Caco-2 (cell line): ENCODE results near the gene KCNQ5. TPM values are rescaled to one million over a fixed set of nuclear protein-coding genes. Genes with fewer than 3 reads are reported as not detected.
"Not testable (repeated sequence)": the region's sequence is repeated elsewhere in the genome, so short reads cannot be mapped to it uniquely, and the experiment has no call there.

Experiments used
- BruUV-seq: library from RNA; stranded (reverse); fragments of 400-500 nt; replicated peaks from 2 replicates; lab custom pipeline; 2021; lab: Mats Ljungman, UMichigan
- CTCF ChIA-PET: fragments of 300-600 bp; sonication (Branson Sonifier 250); formaldehyde crosslinking; loops from one replicate; lab custom pipeline; 2022; ENCODE audit warnings: antibody characterized with exemption; lab: Charles Lee
- POLR2A ChIA-PET: fragments of 300-600 bp; sonication (Branson Sonifier 250); formaldehyde crosslinking; loops from one replicate; lab custom pipeline; 2022; ENCODE audit warnings: antibody characterized with exemption; lab: Charles Lee
- DNase-seq, 2 experiments: peaks; one replicate each; pipeline versions ENCODE4 v3.0.0 to v3.0.0-alpha.2; 2020 to 2022
- H3K27me3 ChIP-seq: replicated peaks from 2 replicates; pipeline ENCODE4 v1.6.0; 2011; ENCODE audit warnings: low read length; ENCODE audit not compliant: control insufficient read depth, insufficient read depth
- H3K36me3 ChIP-seq: 2 replicates; pipeline ENCODE4 v1.5.1; 2011; ENCODE audit warnings: low read length; ENCODE audit not compliant: control insufficient read depth, insufficient read depth
- H3K4me1 ChIP-seq: fragments of 250-450 bp; sonication (Bioruptor Pico); 2 replicates; pipeline ENCODE4 v1.5.1; 2020; ENCODE audit warnings: mild to moderate bottlenecking
- H3K4me3 ChIP-seq: 2 replicates; pipeline ENCODE4 v1.5.1; 2011; ENCODE audit warnings: low read depth, mild to moderate bottlenecking, control low read depth, low read length
- H3K9me3 ChIP-seq: fragments of 250-450 bp; sonication (Bioruptor Pico); 2 replicates; pipeline ENCODE4 v1.5.1; 2020; ENCODE audit warnings: mild to moderate bottlenecking, moderate library complexity
- H3K27ac Mint-ChIP-seq: one replicate; pipeline ENCODE4 v1.8.0; 2022; ENCODE audit warnings: mixed read lengths; ENCODE audit not compliant: unreplicated experiment
- H3K27me3 Mint-ChIP-seq: one replicate; pipeline ENCODE4 v1.8.0; 2022; ENCODE audit warnings: mixed read lengths; ENCODE audit not compliant: insufficient read depth, unreplicated experiment
- H3K36me3 Mint-ChIP-seq: one replicate; pipeline ENCODE4 v1.8.0; 2022; ENCODE audit warnings: mild to moderate bottlenecking, mixed read lengths; ENCODE audit not compliant: insufficient read depth, unreplicated experiment
- H3K4me1 Mint-ChIP-seq: one replicate; pipeline ENCODE4 v1.8.0; 2022; ENCODE audit warnings: low read depth, mixed read lengths; ENCODE audit not compliant: unreplicated experiment
- H3K4me3 Mint-ChIP-seq: one replicate; pipeline ENCODE4 v1.8.0; 2022; ENCODE audit warnings: mild to moderate bottlenecking, moderate library complexity, mixed read lengths; ENCODE audit not compliant: unreplicated experiment
- H3K9me3 Mint-ChIP-seq: one replicate; pipeline ENCODE4 v1.8.0; 2022; ENCODE audit warnings: mixed read lengths; ENCODE audit not compliant: unreplicated experiment
- CTCF ChIP-seq, 2 experiments: fragments of 200-600 bp in 1 of 2; IDR thresholded peaks; 1 replicate in 1 of 2; 2 replicates in 1 of 2; pipeline versions ENCODE4 v1.5.1 to v1.8.0; 2011 to 2022; ENCODE audit warnings: antibody characterized with exemption in 1 of 2, control low read depth in 1 of 2, inconsistent platforms in 1 of 2, low read depth in 1 of 2, low read length in 1 of 2, mild to moderate bottlenecking in 1 of 2, moderate library complexity in 1 of 2; ENCODE audit not compliant: insufficient read depth in 1 of 2, severe bottlenecking in 1 of 2, unreplicated experiment in 1 of 2
- intact Hi-C: fragments of 100-400 bp; cut with micrococcal nuclease; formaldehyde crosslinking; loops from one replicate; pipeline ENCODE4 v1.10.0; 2022; ENCODE audit not compliant: unreplicated experiment
- total RNA-seq: library from RNA; stranded (reverse); gene quantifications from 2 replicates; pipeline ENCODE4 v1.2.3, GENCODE V29; 2022

Gene KCNQ5
- total RNA-seq, 1 experiment from 2014 or later: 0.20 TPM

- Mint-ChIP-seq H3K9me3 (no peaks in the 10 kb centered on the region), H3K27ac (no peak overlapping the region), H3K27me3 (peaks cover 3% of the 10 kb centered on the region), H3K36me3 (no peaks in the 10 kb centered on the region), H3K4me1 (no peaks in the 10 kb centered on the region), H3K4me3 (no peak overlapping the region)
- Histone ChIP-seq H3K27me3 (no peaks in the 10 kb centered on the region), H3K4me1 (no peaks in the 10 kb centered on the region), H3K36me3 (no peaks in the 10 kb centered on the region), H3K9me3 (no peaks in the 10 kb centered on the region), H3K4me3 (no peak overlapping the region)
- no peak for DNase-seq
- no TSS peak for BruUV-seq
- POLR2A ChIA-PET: no interaction called here
- intact Hi-C loops: no loop called here
- TF ChIP-seq CTCF (IDR thresholded peaks at IDR 0.05; ENCODE audit: insufficient read depth in 1 of 2, low read depth in 1 of 2, low read length in 1 of 2, severe bottlenecking in 1 of 2, unreplicated experiment in 1 of 2): no peak
- CTCF ChIA-PET: no interaction called here
These were observed 605.9 kb downstream of the KCNQ5 start for GRCh38 chr6:73227606-73228255.

- Mint-ChIP-seq H3K27ac (no peak overlapping the region), H3K4me3 (no peak overlapping the region), H3K4me1 (no peaks in the 10 kb centered on the region), H3K36me3 (no peaks in the 10 kb centered on the region), H3K9me3 (no peaks in the 10 kb centered on the region), H3K27me3 (peaks cover 3% of the 10 kb centered on the region)
- ChIA-PET POLR2A (no interaction called here), CTCF (no interaction called here)
- TF ChIP-seq CTCF (IDR thresholded peaks at IDR 0.05; ENCODE audit: insufficient read depth in 1 of 2, low read depth in 1 of 2, low read length in 1 of 2, severe bottlenecking in 1 of 2, unreplicated experiment in 1 of 2): no peak
- BruUV-seq: no TSS peak
- Histone ChIP-seq H3K4me3 (no peak overlapping the region), H3K27me3 (no peaks in the 10 kb centered on the region), H3K4me1 (no peaks in the 10 kb centered on the region), H3K36me3 (no peaks in the 10 kb centered on the region), H3K9me3 (no peaks in the 10 kb centered on the region)
- intact Hi-C loops: no loop called here
- no peak for DNase-seq
These were observed 610.1 kb downstream of the KCNQ5 start for GRCh38 chr6:73231986-73232391.

- no peaks in the 10 kb centered on the region for H3K4me1 ChIP-seq
- intact Hi-C loops: no loop called here
- no peaks in the 10 kb centered on the region for H3K4me1 Mint-ChIP-seq
- H3K27ac Mint-ChIP-seq: no peak overlapping the region
- H3K4me3 ChIP-seq: no peak overlapping the region
- no peaks in the 10 kb centered on the region for H3K36me3 ChIP-seq
- H3K36me3 Mint-ChIP-seq: no peaks in the 10 kb centered on the region
- peaks cover 3% of the 10 kb centered on the region for H3K27me3 Mint-ChIP-seq
- no TSS peak for BruUV-seq
- CTCF ChIA-PET: no interaction called here
- no peaks in the 10 kb centered on the region for H3K9me3 ChIP-seq
- H3K4me3 Mint-ChIP-seq: no peak overlapping the region
- no peak for TF ChIP-seq CTCF (IDR thresholded peaks at IDR 0.05; ENCODE audit: insufficient read depth in 1 of 2, low read depth in 1 of 2, low read length in 1 of 2, severe bottlenecking in 1 of 2, unreplicated experiment in 1 of 2)
- DNase-seq: no peak
- no peaks in the 10 kb centered on the region for H3K9me3 Mint-ChIP-seq
- no peaks in the 10 kb centered on the region for H3K27me3 ChIP-seq
- POLR2A ChIA-PET: no interaction called here
These were observed 611.2 kb downstream of the KCNQ5 start for GRCh38 chr6:73233048-73233447.

- H3K36me3 ChIP-seq, CTCF ChIA-PET, H3K27ac Mint-ChIP-seq, H3K4me3 Mint-ChIP-seq, H3K36me3 Mint-ChIP-seq, POLR2A ChIA-PET, H3K4me3 ChIP-seq, H3K4me1 Mint-ChIP-seq, H3K27me3 Mint-ChIP-seq, H3K4me1 ChIP-seq, H3K9me3 Mint-ChIP-seq, DNase-seq, BruUV-seq, intact Hi-C loops, H3K27me3 ChIP-seq, H3K9me3 ChIP-seq: not testable (repeated sequence)
These were observed 612.1 kb downstream of the KCNQ5 start for GRCh38 chr6:73233971-73234370.
